SK-N-MC (cell line): ENCODE data around the gene SH3PXD2A.

Experiments used
- EZH2 ChIP-seq: fragments of 200-600 bp; sonication (generic); IDR thresholded peaks from one replicate; pipeline ENCODE4 v1.6.1; 2017; ENCODE audit warnings: antibody characterized with exemption
- POLR2AphosphoS5 ChIP-seq: IDR thresholded peaks from 2 replicates; pipeline ENCODE4 v1.6.1; 2012; ENCODE audit warnings: mild to moderate bottlenecking, low read depth, low read length, borderline replicate concordance

- TF ChIP-seq POLR2AphosphoS5, result no peak
- no peak for TF ChIP-seq EZH2
Measured at GRCh38 chr10:103683851-103684250, 171.5 kb downstream of the SH3PXD2A start.
